ENCODE measurements around the gene ABTB2. TPM values are rescaled to one million over a fixed set of nuclear protein-coding genes. Genes with fewer than 3 reads are reported as not detected.

The ABTB2 gene
- total RNA-seq, 6 experiments from 2014 or later: 6.0 to 14.9 (median 10.0) TPM

GRCh38 chr11:34299284-34299972, 58.4 kb downstream of the ABTB2 start:
- H3K4me3 ChIP-seq: no peak overlapping the region
- no peaks in the 10 kb centered on the region for H3K4me1 ChIP-seq
- no peak for DNase-seq
- H3K27ac ChIP-seq: no peak overlapping the region
- H3K27me3 ChIP-seq: no peaks in the 10 kb centered on the region
- H3K36me3 ChIP-seq: no peaks in the 10 kb centered on the region
- intact Hi-C loops (cut with DNase I): no loop called here
- 64% methylated on average over 8 of the region's 11 CpGs for WGBS (ENCODE audit: insufficient coverage, low coverage, low lambda C conversion rate, missing lambda C conversion rate)
- no peaks in the 10 kb centered on the region for H3K9me3 ChIP-seq
- no peak for ATAC-seq
- no peak for TF ChIP-seq POLR2A (IDR thresholded peaks at IDR 0.05)

DNA sequence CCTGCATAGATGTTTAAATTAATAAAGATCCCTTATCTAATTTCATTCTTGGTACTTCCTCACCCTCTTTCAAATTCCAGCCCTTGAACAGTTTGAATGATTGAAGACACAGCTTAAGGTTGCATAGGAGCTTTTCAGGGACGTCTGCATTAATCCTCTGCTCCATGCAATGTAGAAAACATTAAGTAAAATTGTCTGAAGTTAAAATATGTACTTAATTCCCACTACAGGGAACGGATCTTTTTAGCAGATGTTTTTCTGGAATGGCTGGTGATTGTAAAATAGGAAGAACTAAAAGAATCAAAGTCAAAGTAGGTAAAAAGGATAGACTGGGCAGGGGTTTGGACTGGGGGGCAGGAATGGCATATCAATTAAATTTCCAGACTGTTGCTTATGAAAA, 58.9 kb downstream of the ABTB2 start:
- WGBS (ENCODE audit: insufficient coverage, low coverage, low lambda C conversion rate, missing lambda C conversion rate): 86% methylated on average over 2 of the region's 2 CpGs
- TF ChIP-seq POLR2A (IDR thresholded peaks at IDR 0.05) (no peak), CTCF (IDR thresholded peaks at IDR 0.05) (no peak)
- Histone ChIP-seq H3K27me3 (no peaks in the 10 kb centered on the region), H3K36me3 (no peaks in the 10 kb centered on the region), H3K9me3 (no peaks in the 10 kb centered on the region), H3K27ac (no peak overlapping the region), H3K4me3 (no peak overlapping the region), H3K4me1 (no peaks in the 10 kb centered on the region)
- no peak for DNase-seq
- intact Hi-C loops (cut with DNase I): no loop called here
- no peak for ATAC-seq

GRCh38 chr11:34296412-34296811, 61.4 kb downstream of the ABTB2 start:
- intact Hi-C loops (cut with DNase I): no loop called here
- H3K4me3 ChIP-seq: no peak overlapping the region
- no peaks in the 10 kb centered on the region for H3K9me3 ChIP-seq
- no peak overlapping the region for H3K27ac ChIP-seq
- TF ChIP-seq POLR2A (IDR thresholded peaks at IDR 0.05) (no peak), CTCF (IDR thresholded peaks at IDR 0.05) (no peak)
- no peaks in the 10 kb centered on the region for H3K36me3 ChIP-seq
- 80% methylated on average over 1 of the region's 1 CpG for WGBS (ENCODE audit: insufficient coverage, low coverage, low lambda C conversion rate, missing lambda C conversion rate)
- DNase-seq (no peak), ATAC-seq (no peak)
- H3K27me3 ChIP-seq: no peaks in the 10 kb centered on the region
- no peaks in the 10 kb centered on the region for H3K4me1 ChIP-seq

GRCh38 chr11:34292546-34292945, 65.3 kb downstream of the ABTB2 start:
- H3K27me3 ChIP-seq: no peaks in the 10 kb centered on the region
- DNase-seq (no peak), ATAC-seq (no peak)
- no peak overlapping the region for H3K4me3 ChIP-seq
- TF ChIP-seq CTCF (IDR thresholded peaks at IDR 0.05) (no peak), POLR2A (IDR thresholded peaks at IDR 0.05) (no peak)
- 50% methylated on average over 2 of the region's 2 CpGs for WGBS (ENCODE audit: insufficient coverage, low coverage, low lambda C conversion rate, missing lambda C conversion rate)
- no peaks in the 10 kb centered on the region for H3K36me3 ChIP-seq
- intact Hi-C loops (cut with DNase I): no loop called here
- H3K27ac ChIP-seq: no peak overlapping the region
- H3K9me3 ChIP-seq: no peaks in the 10 kb centered on the region
- H3K4me1 ChIP-seq: no peaks in the 10 kb centered on the region

- no peaks in the 10 kb centered on the region for H3K36me3 ChIP-seq
- ATAC-seq (no peak), DNase-seq (no peak)
- H3K4me1 ChIP-seq: no peaks in the 10 kb centered on the region
- WGBS (ENCODE audit: insufficient coverage, low coverage, low lambda C conversion rate, missing lambda C conversion rate): 100% methylated on average over 1 of the region's 3 CpGs
- no peak for TF ChIP-seq CTCF (IDR thresholded peaks at IDR 0.05)
- no peak for TF ChIP-seq POLR2A (IDR thresholded peaks at IDR 0.05)
- no peak overlapping the region for H3K4me3 ChIP-seq
- no peak overlapping the region for H3K27ac ChIP-seq
- no peaks in the 10 kb centered on the region for H3K27me3 ChIP-seq
- no peaks in the 10 kb centered on the region for H3K9me3 ChIP-seq
- intact Hi-C loops (cut with DNase I): no loop called here
Measured at GRCh38 chr11:34292111-34292510, 65.7 kb downstream of the ABTB2 start.

Data from right lobe of liver (tissue), 6 donors.